ENCODE results near the gene ZNF687.

DNA sequence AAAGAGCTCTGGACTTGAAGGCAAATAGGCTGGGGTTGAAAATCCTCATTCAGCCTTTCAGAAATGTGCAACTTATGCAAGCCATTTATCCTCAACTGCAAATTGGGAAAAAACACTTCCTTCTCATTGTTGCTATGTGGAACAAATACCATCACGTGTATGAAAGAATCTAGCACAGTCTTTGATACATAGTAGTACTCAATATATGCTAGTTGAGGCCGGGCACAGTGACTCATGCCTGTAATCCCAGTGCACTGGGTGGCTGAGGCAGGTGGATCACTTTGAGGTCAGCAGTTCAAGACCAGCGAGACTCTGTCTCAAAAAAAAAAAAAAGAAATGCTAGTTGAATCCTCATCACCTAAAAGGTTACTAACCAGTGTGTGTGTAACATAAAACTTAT lies 36.9 kb downstream of the ZNF687 start:
- TF ChIP-seq, protein P1, sequence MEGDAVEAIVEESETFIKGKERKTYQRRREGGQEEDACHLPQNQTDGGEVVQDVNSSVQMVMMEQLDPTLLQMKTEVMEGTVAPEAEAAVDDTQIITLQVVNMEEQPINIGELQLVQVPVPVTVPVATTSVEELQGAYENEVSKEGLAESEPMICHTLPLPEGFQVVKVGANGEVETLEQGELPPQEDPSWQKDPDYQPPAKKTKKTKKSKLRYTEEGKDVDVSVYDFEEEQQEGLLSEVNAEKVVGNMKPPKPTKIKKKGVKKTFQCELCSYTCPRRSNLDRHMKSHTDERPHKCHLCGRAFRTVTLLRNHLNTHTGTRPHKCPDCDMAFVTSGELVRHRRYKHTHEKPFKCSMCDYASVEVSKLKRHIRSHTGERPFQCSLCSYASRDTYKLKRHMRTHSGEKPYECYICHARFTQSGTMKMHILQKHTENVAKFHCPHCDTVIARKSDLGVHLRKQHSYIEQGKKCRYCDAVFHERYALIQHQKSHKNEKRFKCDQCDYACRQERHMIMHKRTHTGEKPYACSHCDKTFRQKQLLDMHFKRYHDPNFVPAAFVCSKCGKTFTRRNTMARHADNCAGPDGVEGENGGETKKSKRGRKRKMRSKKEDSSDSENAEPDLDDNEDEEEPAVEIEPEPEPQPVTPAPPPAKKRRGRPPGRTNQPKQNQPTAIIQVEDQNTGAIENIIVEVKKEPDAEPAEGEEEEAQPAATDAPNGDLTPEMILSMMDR (IDR thresholded peaks at IDR 0.05), result no peak
- TF ChIP-seq POLR2A (IDR thresholded peaks at IDR 0.05), result no peak

Data from Peyer's patch (tissue), 4 donors.